ENCODE data around the gene SOHLH2.

The SOHLH2 gene

GRCh38 chr13:36214163-36214921 lies at the start of gene SOHLH2:
TSS of gene SOHLH2 (minus strand) at chr13:36214556. CDS start at chr13:36214526, 30 bp downstream.
- no peak for DNase-seq

- DNase-seq: no peak
These were observed 47.6 kb upstream of the SOHLH2 start for GRCh38 chr13:36261976-36262375.

- no peak for DNase-seq
These were observed 46.7 kb upstream of the SOHLH2 start for GRCh38 chr13:36261011-36261410.

- DNase-seq: no peak
These were observed 45.2 kb upstream of the SOHLH2 start for GRCh38 chr13:36259361-36260137.

- no peak for DNase-seq
These were observed 44.5 kb upstream of the SOHLH2 start for GRCh38 chr13:36258831-36259230.

- DNase-seq: no peak
These were observed 37.2 kb upstream of the SOHLH2 start for GRCh38 chr13:36251526-36251925.

GRCh38 chr13:36251017-36251416 lies 36.7 kb upstream of the SOHLH2 start:
- no peak for DNase-seq

GRCh38 chr13:36248700-36249099 lies 34.3 kb upstream of the SOHLH2 start:
- no peak for DNase-seq

- no peak for DNase-seq
These were observed 30.6 kb upstream of the SOHLH2 start for GRCh38 chr13:36244990-36245389.

GRCh38 chr13:36244073-36244472 lies 29.7 kb upstream of the SOHLH2 start:
- DNase-seq: no peak

- DNase-seq: no peak
These were observed 28.4 kb upstream of the SOHLH2 start for GRCh38 chr13:36242761-36243160.

- no peak for DNase-seq
These were observed 16.9 kb upstream of the SOHLH2 start for GRCh38 chr13:36231236-36231635.

- DNase-seq: no peak
These were observed 10.4 kb upstream of the SOHLH2 start for GRCh38 chr13:36224730-36225129.

GRCh38 chr13:36219883-36220282 lies 5.5 kb upstream of the SOHLH2 start:
- no peak for DNase-seq

GRCh38 chr13:36217456-36217855 lies 3.1 kb upstream of the SOHLH2 start:
- DNase-seq: peak in 5 of 56 donors; percentile 2 to 9 (median 3)

- no peak for DNase-seq
These were observed 1.6 kb downstream of the SOHLH2 start for GRCh38 chr13:36212789-36213188.

- no peak for DNase-seq
These were observed 2.8 kb downstream of the SOHLH2 start for GRCh38 chr13:36211567-36211966.

GRCh38 chr13:36210738-36211137 lies 3.6 kb downstream of the SOHLH2 start:
- DNase-seq: no peak

- DNase-seq: no peak
These were observed 6.7 kb downstream of the SOHLH2 start for GRCh38 chr13:36207672-36208071.

- no peak for DNase-seq
These were observed 21.1 kb downstream of the SOHLH2 start for GRCh38 chr13:36193151-36193855.

GRCh38 chr13:36192166-36192565 lies 22.2 kb downstream of the SOHLH2 start:
- DNase-seq: no peak

GRCh38 chr13:36190771-36191170 lies 23.6 kb downstream of the SOHLH2 start:
- DNase-seq: no peak

Measured in nucleus accumbens (tissue), 56 donors.